ENCODE data around the gene ARF3. TPM values are rescaled to one million over a fixed set of nuclear protein-coding genes. Genes with fewer than 3 reads are reported as not detected.
A peak's percentile ranks its signal among the peaks of the same experiment; 100 is the strongest.

ARF3 gene
- total and polyA plus RNA-seq, 4 donors, result 37.9 to 194 (median 111) TPM

DNA sequence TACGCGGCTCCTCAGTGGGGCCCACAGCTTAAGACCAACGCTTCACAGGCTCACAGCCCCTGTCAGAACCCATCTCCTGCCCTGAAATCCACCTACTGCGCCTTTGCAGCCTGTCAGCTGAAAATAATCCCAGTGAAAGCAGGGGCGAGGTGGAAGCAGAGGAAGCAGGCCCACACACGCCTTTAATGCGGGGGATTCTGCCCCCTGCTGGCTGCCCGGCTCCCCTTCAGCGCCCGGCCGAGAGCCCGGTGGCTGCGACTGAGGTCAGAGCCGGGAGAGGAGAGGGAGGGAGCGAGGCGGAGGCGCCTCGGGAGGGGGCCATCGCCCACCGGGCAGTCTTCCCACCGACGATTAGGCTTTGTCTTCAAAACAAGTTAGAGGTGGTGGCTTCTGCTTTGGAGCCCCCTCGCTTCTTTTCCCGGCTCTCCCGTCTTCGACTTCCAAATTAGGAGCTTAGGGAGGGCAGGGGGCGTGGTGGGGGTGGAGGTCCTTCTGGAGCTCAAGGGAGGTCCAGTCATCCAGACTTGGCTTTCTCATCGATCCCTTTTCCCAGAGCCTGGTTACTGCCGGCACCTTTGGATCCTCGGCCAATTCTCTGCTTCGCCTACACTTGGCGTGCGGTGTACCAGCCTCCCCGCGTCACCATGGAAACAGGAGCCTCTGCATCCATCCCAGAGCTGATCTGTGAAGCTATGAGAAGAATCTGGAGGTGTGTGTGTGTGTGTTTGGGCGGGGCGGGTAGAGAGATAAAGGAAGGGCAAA, 66.4 kb downstream of the ARF3 start:
- Histone ChIP-seq H3K4me1 (ENCODE audit: control insufficient read depth in 5 of 5, insufficient read depth in 5 of 5, low read length in 5 of 5) (peaks cover 0 to 7% (median 2%) of the 10 kb centered on the region in 5 donors), H3K4me3 (no peak overlapping the region), H3K36me3 (ENCODE audit: control insufficient read depth in 4 of 4, insufficient read depth in 4 of 4, low read length in 4 of 4) (no peaks in the 10 kb centered on the region), H3K9ac (ENCODE audit: insufficient read depth in 1 of 2, low read length in 2 of 2) (no peak overlapping the region), H3K9me3 (ENCODE audit: control insufficient read depth in 4 of 4, insufficient read depth in 3 of 4, low read length in 3 of 4) (no peaks in the 10 kb centered on the region), H3K27me3 (ENCODE audit: control insufficient read depth in 3 of 3, insufficient read depth in 3 of 3, low read length in 2 of 3) (peaks cover 0 to 15% (median 5%) of the 10 kb centered on the region in 3 donors), H3K27ac (ENCODE audit: low read depth in 1 of 2, low read length in 1 of 2) (no peak overlapping the region)
- TF ChIP-seq, protein P1, sequence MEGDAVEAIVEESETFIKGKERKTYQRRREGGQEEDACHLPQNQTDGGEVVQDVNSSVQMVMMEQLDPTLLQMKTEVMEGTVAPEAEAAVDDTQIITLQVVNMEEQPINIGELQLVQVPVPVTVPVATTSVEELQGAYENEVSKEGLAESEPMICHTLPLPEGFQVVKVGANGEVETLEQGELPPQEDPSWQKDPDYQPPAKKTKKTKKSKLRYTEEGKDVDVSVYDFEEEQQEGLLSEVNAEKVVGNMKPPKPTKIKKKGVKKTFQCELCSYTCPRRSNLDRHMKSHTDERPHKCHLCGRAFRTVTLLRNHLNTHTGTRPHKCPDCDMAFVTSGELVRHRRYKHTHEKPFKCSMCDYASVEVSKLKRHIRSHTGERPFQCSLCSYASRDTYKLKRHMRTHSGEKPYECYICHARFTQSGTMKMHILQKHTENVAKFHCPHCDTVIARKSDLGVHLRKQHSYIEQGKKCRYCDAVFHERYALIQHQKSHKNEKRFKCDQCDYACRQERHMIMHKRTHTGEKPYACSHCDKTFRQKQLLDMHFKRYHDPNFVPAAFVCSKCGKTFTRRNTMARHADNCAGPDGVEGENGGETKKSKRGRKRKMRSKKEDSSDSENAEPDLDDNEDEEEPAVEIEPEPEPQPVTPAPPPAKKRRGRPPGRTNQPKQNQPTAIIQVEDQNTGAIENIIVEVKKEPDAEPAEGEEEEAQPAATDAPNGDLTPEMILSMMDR (IDR thresholded peaks at IDR 0.05; ENCODE audit: control extremely low read depth, extremely low read depth), result peak; percentile 96
- DNase-seq (peak; percentile 78 to 86 (median 82)), ATAC-seq (ENCODE audit: insufficient read depth, low FRiP score) (peak; percentile 77)
- WGBS, 2 donors, result 8 to 9% methylated on average over 34 to 37 of the region's 37 CpGs

DNA sequence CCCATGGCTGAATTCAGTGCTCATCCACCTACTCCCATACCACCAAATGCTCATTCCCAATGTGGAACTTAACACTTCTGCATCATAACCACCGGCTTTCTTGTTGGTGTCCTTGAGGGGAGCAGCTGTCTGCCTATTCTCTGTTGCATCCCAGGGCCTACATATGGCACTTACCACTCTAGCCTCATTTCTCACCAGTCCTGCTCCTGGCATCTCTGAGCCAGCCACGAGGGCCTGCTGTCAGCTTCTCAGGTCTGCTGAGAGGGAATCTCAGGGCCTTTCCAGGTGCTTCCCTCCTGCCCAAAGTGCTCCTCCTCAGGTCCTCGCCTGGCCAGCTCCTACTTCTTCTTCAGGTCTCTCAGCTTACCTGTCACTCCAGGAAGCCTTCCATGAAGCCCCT, 67.6 kb downstream of the ARF3 start:
- Histone ChIP-seq H3K27me3 (ENCODE audit: control insufficient read depth in 3 of 3, insufficient read depth in 3 of 3, low read length in 2 of 3) (peaks cover 0 to 15% (median 5%) of the 10 kb centered on the region in 3 donors), H3K36me3 (ENCODE audit: control insufficient read depth in 4 of 4, insufficient read depth in 4 of 4, low read length in 4 of 4) (no peaks in the 10 kb centered on the region), H3K9me3 (ENCODE audit: control insufficient read depth in 4 of 4, insufficient read depth in 3 of 4, low read length in 3 of 4) (no peaks in the 10 kb centered on the region), H3K4me1 (ENCODE audit: control insufficient read depth in 5 of 5, insufficient read depth in 5 of 5, low read length in 5 of 5) (peaks cover 0 to 7% (median 2%) of the 10 kb centered on the region in 5 donors), H3K4me3 (no peak overlapping the region), H3K9ac (ENCODE audit: insufficient read depth in 1 of 2, low read length in 2 of 2) (peak overlapping the region in 1 of 2 donors; percentile 7), H3K27ac (ENCODE audit: low read depth in 1 of 2, low read length in 1 of 2) (no peak overlapping the region)
- no peak for ATAC-seq (ENCODE audit: insufficient read depth, low FRiP score)
- TF ChIP-seq, protein P1 (IDR thresholded peaks at IDR 0.05; ENCODE audit: control extremely low read depth, extremely low read depth), result no peak
- no peak for DNase-seq
- 86 to 88% methylated on average over 3 of the region's 3 CpGs for WGBS, 2 donors

Small RNAs within 50 kb of the gene (small RNA-seq; reads per million reads assigned to genes)
- gene AC073610.1 (ENCODE audit: low replicate concordance) (not detected), gene RNU6-600P (ENCODE audit: low replicate concordance) (not detected), gene RNU6-940P (ENCODE audit: low replicate concordance) (not detected)

Other genes starting within 250 kb of the ARF3 start
- 10 to 100 TPM; 25.2 to 41.1 TPM for gene CCNT1, start 240.8 kb downstream of the ARF3 start, total RNA-seq
- 1 to 10 TPM; 4.8 to 7.1 TPM for gene CCNT1, start 240.8 kb downstream of the ARF3 start, polyA plus RNA-seq
- 10 to 100 TPM; 33.4 to 37.0 TPM for gene ADCY6, start 168.4 kb downstream of the ARF3 start, total RNA-seq
- gene ADCY6, start 168.4 kb downstream of the ARF3 start, polyA plus RNA-seq, result 10 to 100 TPM; 14.4 to 19.0 TPM
- gene CACNB3, start 139.0 kb downstream of the ARF3 start, total RNA-seq, result 10 to 100 TPM; 12.3 to 33.1 TPM
- 1 to 10 TPM; 8.3 to 9.9 TPM for gene CACNB3, start 139.0 kb downstream of the ARF3 start, polyA plus RNA-seq
- 10 to 100 TPM; 62.9 to 86.7 TPM for gene DDX23, start 105.3 kb downstream of the ARF3 start, total RNA-seq
- 10 to 100 TPM; 36.6 to 60.5 TPM for gene DDX23, start 105.3 kb downstream of the ARF3 start, polyA plus RNA-seq
- gene RND1, start 91.6 kb downstream of the ARF3 start, total RNA-seq, result 1 to 10 TPM; 5.3 to 8.6 TPM
- 10 to 100 TPM; 22.0 to 80.5 TPM for gene RND1, start 91.6 kb downstream of the ARF3 start, polyA plus RNA-seq
- 10 to 100 TPM; 13.1 to 61.1 TPM for gene FKBP11, start 32.0 kb downstream of the ARF3 start, total RNA-seq
- gene FKBP11, start 32.0 kb downstream of the ARF3 start, polyA plus RNA-seq, result 10 to 100 TPM; 65.0 to 69.9 TPM
- gene WNT10B, start 14.2 kb upstream of the ARF3 start, total RNA-seq, result under 1 TPM in 1 of 2 donors, not detected in 1; 0.43 TPM
- gene WNT10B, start 14.2 kb upstream of the ARF3 start, polyA plus RNA-seq, result under 1 TPM; 0.24 to 0.35 TPM
- gene WNT1, start 20.8 kb upstream of the ARF3 start, total RNA-seq, result under 1 TPM; 0.15 to 0.20 TPM
- under 1 TPM in 1 of 2 donors, not detected in 1; 0.09 TPM for gene WNT1, start 20.8 kb upstream of the ARF3 start, polyA plus RNA-seq
- under 1 TPM; 0.11 to 0.12 TPM for gene DDN, start 41.9 kb upstream of the ARF3 start, total RNA-seq
- under 1 TPM; 0.04 to 0.07 TPM for gene DDN, start 41.9 kb upstream of the ARF3 start, polyA plus RNA-seq
- gene PRKAG1, start 61.3 kb upstream of the ARF3 start, total RNA-seq, result 10 to 100 TPM; 33.1 to 53.6 TPM
- gene PRKAG1, start 61.3 kb upstream of the ARF3 start, polyA plus RNA-seq, result 10 to 100 TPM; 45.7 to 54.5 TPM
- 100 to 1,000 TPM in 1 of 2 donors, 10 to 100 TPM in 1; 58.7 to 115 TPM for gene KMT2D, start 103.3 kb upstream of the ARF3 start, total RNA-seq
- gene KMT2D, start 103.3 kb upstream of the ARF3 start, polyA plus RNA-seq, result 10 to 100 TPM; 27.6 to 39.7 TPM
- 1 to 10 TPM in 1 of 2 donors, under 1 TPM in 1; 0.51 to 2.4 TPM for gene RHEBL1, start 112.5 kb upstream of the ARF3 start, total RNA-seq
- 1 to 10 TPM; 1.8 to 2.6 TPM for gene RHEBL1, start 112.5 kb upstream of the ARF3 start, polyA plus RNA-seq
- 1 to 10 TPM; 1.3 to 2.6 TPM for gene DHH, start 137.3 kb upstream of the ARF3 start, total RNA-seq
- gene DHH, start 137.3 kb upstream of the ARF3 start, polyA plus RNA-seq, result under 1 TPM; 0.16 to 0.64 TPM
- 10 to 100 TPM; 38.5 to 70.1 TPM for gene LMBR1L, start 153.4 kb upstream of the ARF3 start, total RNA-seq
- gene LMBR1L, start 153.4 kb upstream of the ARF3 start, polyA plus RNA-seq, result 10 to 100 TPM; 34.8 to 39.0 TPM
- 100 to 1,000 TPM; 261 to 900 TPM for gene TUBA1B, start 173.9 kb upstream of the ARF3 start, total RNA-seq
- 1,000 to 10,000 TPM in 1 of 2 donors, 100 to 1,000 TPM in 1; 415 to 1,091 TPM for gene TUBA1B, start 173.9 kb upstream of the ARF3 start, polyA plus RNA-seq
- 100 to 1,000 TPM; 264 to 270 TPM for gene TUBA1A, start 231.6 kb upstream of the ARF3 start, total RNA-seq
- gene TUBA1A, start 231.6 kb upstream of the ARF3 start, polyA plus RNA-seq, result 100 to 1,000 TPM in 1 of 2 donors, 10 to 100 TPM in 1; 89.7 to 253 TPM